Measurements from ENCODE around the gene TMEM163.

The TMEM163 gene

GRCh38 chr2:134502104-134502503 is 216.7 kb downstream of the TMEM163 start:
- DNase-seq (ENCODE audit: low read depth), result no peak
- H3K4me3 ChIP-seq (ENCODE audit: low read depth, low read length), result no peak overlapping the region
- no peak for TF ChIP-seq POLR2A (IDR thresholded peaks at IDR 0.05; ENCODE audit: extremely low read depth, insufficient read length)
- TF ChIP-seq, protein P1, sequence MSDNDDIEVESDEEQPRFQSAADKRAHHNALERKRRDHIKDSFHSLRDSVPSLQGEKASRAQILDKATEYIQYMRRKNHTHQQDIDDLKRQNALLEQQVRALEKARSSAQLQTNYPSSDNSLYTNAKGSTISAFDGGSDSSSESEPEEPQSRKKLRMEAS (IDR thresholded peaks at IDR 0.05; ENCODE audit: low read depth, low read length), result no peak
- TF ChIP-seq, protein P2, sequence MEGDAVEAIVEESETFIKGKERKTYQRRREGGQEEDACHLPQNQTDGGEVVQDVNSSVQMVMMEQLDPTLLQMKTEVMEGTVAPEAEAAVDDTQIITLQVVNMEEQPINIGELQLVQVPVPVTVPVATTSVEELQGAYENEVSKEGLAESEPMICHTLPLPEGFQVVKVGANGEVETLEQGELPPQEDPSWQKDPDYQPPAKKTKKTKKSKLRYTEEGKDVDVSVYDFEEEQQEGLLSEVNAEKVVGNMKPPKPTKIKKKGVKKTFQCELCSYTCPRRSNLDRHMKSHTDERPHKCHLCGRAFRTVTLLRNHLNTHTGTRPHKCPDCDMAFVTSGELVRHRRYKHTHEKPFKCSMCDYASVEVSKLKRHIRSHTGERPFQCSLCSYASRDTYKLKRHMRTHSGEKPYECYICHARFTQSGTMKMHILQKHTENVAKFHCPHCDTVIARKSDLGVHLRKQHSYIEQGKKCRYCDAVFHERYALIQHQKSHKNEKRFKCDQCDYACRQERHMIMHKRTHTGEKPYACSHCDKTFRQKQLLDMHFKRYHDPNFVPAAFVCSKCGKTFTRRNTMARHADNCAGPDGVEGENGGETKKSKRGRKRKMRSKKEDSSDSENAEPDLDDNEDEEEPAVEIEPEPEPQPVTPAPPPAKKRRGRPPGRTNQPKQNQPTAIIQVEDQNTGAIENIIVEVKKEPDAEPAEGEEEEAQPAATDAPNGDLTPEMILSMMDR (IDR thresholded peaks at IDR 0.05; ENCODE audit: low read depth, low read length), result no peak
- no peak for TF ChIP-seq MYC (IDR thresholded peaks at IDR 0.05; ENCODE audit: low read depth, low read length)

- no peak for DNase-seq (ENCODE audit: low read depth)
- no peak for TF ChIP-seq POLR2A (IDR thresholded peaks at IDR 0.05; ENCODE audit: extremely low read depth, insufficient read length)
- TF ChIP-seq, protein P1 (IDR thresholded peaks at IDR 0.05; ENCODE audit: low read depth, low read length), result no peak
- TF ChIP-seq, protein P2 (IDR thresholded peaks at IDR 0.05; ENCODE audit: low read depth, low read length), result no peak
- TF ChIP-seq MYC (IDR thresholded peaks at IDR 0.05; ENCODE audit: low read depth, low read length), result no peak
- no peak overlapping the region for H3K4me3 ChIP-seq (ENCODE audit: low read depth, low read length)
Measured at GRCh38 chr2:134501476-134502091, 217.2 kb downstream of the TMEM163 start.

DNA sequence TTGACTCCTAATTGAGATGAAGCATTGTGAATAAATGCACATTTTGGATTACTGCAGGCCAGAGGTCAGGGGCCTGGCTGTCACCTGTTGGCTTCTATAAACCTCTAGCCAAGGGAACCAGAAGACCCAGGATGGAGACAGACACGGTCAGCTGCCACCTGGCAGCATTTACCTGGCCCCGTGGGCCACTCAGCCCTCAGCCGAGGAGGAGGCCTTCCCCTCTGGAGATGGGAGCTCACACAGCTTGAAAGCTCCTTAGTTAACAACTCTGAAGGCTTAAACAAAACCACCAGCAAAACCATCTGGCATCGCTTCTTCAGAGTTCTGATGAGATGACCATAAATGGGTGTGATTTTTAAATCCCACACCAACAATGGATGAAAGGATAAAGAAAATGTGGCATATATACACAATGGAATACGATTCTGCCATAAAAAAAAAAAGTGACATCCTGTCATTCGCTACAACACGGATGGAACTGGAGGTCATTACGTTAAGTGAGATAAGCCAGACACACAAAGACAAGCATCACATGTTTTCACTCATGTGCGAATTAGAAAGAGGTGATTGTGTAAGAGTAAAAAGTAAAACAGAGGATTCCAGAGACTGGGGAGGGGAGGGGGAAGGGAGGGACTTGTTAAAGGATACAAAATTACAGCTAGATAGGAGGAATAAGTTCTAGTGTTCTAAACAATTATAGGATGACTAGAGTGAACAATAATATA is 218.4 kb downstream of the TMEM163 start:
- no peak overlapping the region for H3K4me3 ChIP-seq (ENCODE audit: low read depth, low read length)
- no peak for DNase-seq (ENCODE audit: low read depth)
- TF ChIP-seq, protein P2 (IDR thresholded peaks at IDR 0.05; ENCODE audit: low read depth, low read length), result no peak
- TF ChIP-seq, protein P1 (IDR thresholded peaks at IDR 0.05; ENCODE audit: low read depth, low read length), result no peak
- TF ChIP-seq MYC (IDR thresholded peaks at IDR 0.05; ENCODE audit: low read depth, low read length), result no peak
- no peak for TF ChIP-seq POLR2A (IDR thresholded peaks at IDR 0.05; ENCODE audit: extremely low read depth, insufficient read length)

GRCh38 chr2:134499307-134499926 is 219.4 kb downstream of the TMEM163 start:
- DNase-seq (ENCODE audit: low read depth), result no peak
- H3K4me3 ChIP-seq (ENCODE audit: low read depth, low read length), result no peak overlapping the region
- TF ChIP-seq, protein P2 (IDR thresholded peaks at IDR 0.05; ENCODE audit: low read depth, low read length), result no peak
- TF ChIP-seq, protein P1 (IDR thresholded peaks at IDR 0.05; ENCODE audit: low read depth, low read length), result no peak
- TF ChIP-seq MYC (IDR thresholded peaks at IDR 0.05; ENCODE audit: low read depth, low read length) (no peak), POLR2A (IDR thresholded peaks at IDR 0.05; ENCODE audit: extremely low read depth, insufficient read length) (no peak)

- no peak for DNase-seq (ENCODE audit: low read depth)
- TF ChIP-seq MYC (IDR thresholded peaks at IDR 0.05; ENCODE audit: low read depth, low read length), result no peak
- TF ChIP-seq, protein P2 (IDR thresholded peaks at IDR 0.05; ENCODE audit: low read depth, low read length), result no peak
- TF ChIP-seq, protein P1 (IDR thresholded peaks at IDR 0.05; ENCODE audit: low read depth, low read length), result no peak
- TF ChIP-seq POLR2A (IDR thresholded peaks at IDR 0.05; ENCODE audit: extremely low read depth, insufficient read length), result no peak
- no peak overlapping the region for H3K4me3 ChIP-seq (ENCODE audit: low read depth, low read length)
Measured at GRCh38 chr2:134498654-134499053, 220.1 kb downstream of the TMEM163 start.

Measured in NB4 (cell line).